Dedifferentiated amniotic fluid mesenchymal stem cell (primary cell): Measurements from ENCODE around the gene HINT3.
"Not testable (repeated sequence)": the region's sequence is repeated elsewhere in the genome, so short reads cannot be mapped to it uniquely, and the experiment has no call there.

Experiments
- DNase-seq: peaks from one replicate; pipeline ENCODE4 v3.0.0-alpha.2; 2016; ENCODE audit errors: extremely low spot score

The HINT3 gene

GRCh38 chr6:125940247-125941041, 16.1 kb upstream of the HINT3 start:
- peak; percentile 78 for DNase-seq

- DNase-seq, result no peak
Measured at GRCh38 chr6:125942672-125943527, 13.7 kb upstream of the HINT3 start.

GRCh38 chr6:125943528-125944433, 12.8 kb upstream of the HINT3 start:
- DNase-seq, result no peak

- peak; percentile 58 for DNase-seq
Measured at GRCh38 chr6:125944434-125944816, 12.1 kb upstream of the HINT3 start.

DNA sequence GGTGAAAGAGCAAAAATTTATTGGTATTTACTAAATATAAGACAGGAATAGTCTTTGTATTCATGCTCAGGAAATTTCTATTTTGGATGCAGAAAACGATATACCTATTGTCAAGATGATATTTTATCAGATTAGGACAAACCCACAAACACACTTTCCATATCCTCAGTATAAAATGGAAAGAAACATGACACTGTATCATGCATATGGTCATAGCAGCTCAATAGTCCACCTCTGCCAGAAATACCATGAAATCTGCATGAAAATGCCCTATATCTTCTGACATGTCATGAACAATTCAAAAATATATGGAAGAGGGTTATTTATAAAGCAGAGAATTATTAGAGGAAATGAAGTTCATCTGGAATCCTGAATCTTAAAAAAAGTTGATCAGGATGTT, 11.7 kb upstream of the HINT3 start:
- no peak for DNase-seq

GRCh38 chr6:125945378-125946141, 11.0 kb upstream of the HINT3 start:
- DNase-seq, result no peak

GRCh38 chr6:125947615-125948014, 9.0 kb upstream of the HINT3 start:
- peak; percentile 59 for DNase-seq

DNA sequence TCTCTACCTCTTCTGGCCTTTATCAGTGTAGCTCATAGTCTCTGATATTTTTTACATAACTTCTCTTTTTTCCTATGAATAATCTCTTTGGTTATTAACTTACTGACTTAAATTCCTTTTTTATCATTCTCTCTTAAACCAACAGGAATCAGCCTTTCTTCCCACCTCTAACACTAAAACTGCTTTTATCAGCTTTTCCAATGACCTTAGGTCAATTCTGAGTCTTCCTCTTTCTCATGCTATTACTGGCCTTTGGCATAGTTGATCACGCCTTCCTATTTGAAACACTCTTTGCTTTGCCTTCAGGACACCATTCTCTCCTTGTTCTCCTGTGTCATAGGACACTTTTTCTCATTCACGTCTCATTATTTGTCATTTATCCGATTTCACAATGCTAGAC, 8.1 kb upstream of the HINT3 start:
- no peak for DNase-seq

GRCh38 chr6:125949069-125949468, 7.5 kb upstream of the HINT3 start:
- DNase-seq, result no peak

DNA sequence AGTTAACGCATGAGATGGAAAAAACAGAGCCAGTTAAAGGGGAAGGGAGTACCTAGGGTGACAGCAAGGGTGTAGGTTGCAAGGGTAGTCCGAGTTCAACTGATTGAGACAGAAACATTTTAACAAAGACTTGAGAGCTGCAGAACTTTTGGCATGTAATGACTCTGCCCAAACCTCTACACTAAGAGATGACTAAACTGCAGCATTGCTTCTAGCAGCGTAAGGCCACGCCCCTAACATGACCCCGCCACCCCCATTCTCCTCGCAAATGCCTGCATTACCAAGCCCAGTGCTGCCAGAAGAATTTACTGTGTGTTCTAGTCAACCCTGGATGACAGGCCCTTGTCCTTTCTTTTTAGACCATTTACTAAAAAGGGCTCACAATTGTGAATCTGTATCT, 6.3 kb upstream of the HINT3 start:
- peak; percentile 54 for DNase-seq

GRCh38 chr6:125950716-125951115, 5.9 kb upstream of the HINT3 start:
- DNase-seq, result not testable (repeated sequence)

GRCh38 chr6:125951323-125951722, 5.2 kb upstream of the HINT3 start:
- no peak for DNase-seq

GRCh38 chr6:125952764-125953501, 3.6 kb upstream of the HINT3 start:
- no peak for DNase-seq

DNA sequence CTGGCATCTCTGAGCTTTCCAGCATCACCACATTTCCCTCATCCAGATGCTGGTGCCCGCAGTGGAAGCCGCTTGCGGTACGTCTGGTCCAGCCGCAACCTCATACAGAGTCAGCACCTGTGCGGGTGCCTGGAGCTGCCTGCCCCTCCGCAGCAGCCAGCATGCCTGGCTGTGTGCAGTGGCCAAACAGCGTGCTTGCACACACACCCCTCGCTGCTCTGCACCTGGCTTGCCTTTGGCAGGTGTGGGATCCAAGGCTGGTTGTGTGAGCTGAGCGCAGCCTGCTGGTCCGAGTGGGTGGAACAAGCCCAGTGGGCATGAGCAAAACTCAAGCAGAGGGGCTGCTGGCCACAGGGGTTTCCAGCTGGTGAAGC, 3.1 kb upstream of the HINT3 start:
- DNase-seq, result no peak

DNA sequence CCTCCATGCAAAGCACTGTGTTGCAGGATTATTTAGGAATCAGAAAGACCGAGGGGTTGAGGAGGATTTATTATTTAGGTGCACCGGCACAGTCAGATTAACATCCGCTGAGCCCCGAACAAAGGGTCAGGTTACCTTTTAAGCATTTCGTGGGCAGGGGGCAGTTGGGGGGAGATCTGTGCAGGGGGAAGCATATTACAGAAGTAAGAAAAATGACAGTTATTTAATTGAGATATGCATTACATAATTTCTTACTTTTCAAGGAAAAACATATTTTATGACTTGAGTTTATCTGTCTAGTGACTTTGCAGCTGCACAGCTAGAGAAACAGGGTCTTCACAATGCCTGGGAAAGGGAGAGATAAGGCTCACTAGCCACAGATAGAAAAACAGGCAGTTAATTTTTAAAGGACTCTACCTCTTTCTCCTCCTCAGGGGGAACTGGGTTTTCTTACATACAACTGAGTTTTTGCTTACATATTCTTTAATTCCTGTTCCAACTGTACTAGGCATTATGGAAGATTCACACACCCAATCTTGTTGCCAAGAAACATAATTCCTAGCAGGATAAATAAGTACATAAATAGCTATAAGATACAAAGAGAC, 1.7 kb upstream of the HINT3 start:
- DNase-seq, result no peak

DNA sequence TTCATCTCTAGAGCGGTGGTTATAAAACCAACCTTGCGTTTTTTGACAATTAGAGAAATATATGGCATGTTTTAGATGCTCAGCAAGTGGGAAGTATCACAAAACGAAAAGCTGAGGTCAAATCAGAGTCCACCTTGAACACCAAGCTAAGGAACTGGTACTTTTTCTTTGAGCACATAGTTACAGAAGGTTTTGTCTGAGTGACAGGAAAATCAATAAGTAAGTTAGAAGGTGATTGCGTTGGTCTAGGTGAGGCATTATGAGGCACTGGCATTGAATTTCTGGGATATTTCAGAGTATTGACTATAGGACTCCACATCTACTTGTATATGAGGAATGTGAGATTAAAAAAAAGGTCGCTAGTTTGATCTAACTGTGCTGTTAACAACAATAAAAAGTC, 597 bp upstream of the HINT3 start:
- DNase-seq, result no peak

DNA sequence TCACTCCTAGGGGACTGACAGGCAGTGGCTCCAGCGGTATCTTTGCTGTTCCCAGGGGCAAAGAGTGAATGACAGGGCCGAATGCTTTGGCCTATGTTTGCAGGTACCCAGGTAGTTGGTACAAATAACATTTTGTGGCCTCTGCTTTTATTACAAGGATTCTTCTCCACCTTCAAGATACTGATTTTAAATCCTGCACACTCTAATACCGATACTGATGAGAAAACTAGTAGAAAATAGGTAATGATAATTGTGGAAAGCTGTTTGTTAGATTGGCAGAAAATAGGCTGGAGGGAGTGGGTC, 772 bp downstream of the HINT3 start:
- DNase-seq, result no peak

DNA sequence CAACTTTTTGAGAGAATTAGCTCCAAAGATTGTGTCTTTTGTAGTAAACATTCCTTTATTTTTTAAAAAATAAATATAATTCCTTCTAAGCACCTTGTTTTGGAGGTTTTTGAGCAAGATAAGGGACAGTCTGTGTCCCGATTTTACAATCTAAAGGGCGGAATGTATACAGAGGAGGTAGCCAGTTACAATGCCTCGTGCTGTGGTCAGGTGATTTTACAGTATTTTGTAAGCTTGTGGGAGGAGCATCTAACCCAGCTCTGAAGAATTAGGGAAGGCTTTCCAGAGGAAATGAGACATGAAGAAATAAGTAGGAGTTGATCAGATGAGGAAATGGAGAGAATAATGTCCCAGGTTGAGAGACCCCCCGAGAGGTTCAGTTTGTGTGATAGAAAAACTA, 1.3 kb downstream of the HINT3 start:
- DNase-seq, result no peak

DNA sequence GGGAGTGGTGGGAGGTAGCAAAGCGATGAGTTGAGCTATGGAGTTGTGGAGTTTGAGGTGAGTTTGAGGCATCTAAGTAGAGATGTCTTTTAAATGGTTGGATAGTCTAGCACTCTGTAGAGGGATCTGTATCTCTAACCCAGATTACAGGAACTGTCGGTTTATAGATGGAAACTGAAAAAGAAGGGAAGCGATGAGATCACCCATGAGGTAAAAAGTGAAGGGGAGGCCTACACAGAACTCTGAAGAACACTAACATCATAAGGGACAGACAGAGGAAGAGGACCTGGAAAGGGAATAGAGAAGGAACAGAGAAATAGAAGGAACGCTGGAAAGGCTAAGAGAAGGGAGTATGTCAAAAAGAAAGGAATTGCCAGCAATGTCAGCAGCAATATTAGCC, 2.5 kb downstream of the HINT3 start:
- no peak for DNase-seq

DNA sequence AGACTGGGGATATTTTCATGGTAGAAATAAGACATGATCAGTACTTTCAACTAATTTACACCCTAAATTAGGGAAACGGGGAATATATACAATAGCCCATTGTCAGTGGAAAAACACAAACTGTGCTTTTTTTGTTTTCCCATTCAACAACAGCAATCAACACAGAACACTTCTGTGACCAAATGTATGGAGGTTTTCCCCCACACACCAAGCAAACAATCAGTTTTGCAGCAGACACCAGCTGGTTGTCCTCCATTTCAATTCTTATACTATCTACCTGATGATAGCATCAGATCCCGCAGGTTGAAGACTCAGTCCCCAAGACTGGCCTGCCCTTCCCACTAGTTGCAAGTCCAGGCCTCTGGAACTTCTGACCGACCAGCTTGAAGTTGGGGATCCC, 4.5 kb downstream of the HINT3 start:
- no peak for DNase-seq
